NCI-H2196 treated with DMSO at 0.1 percent for 48 hours (cell line): ENCODE measurements around the gene TDRD6.

Experiments
- DNase-seq: peaks from one replicate; lab custom pipeline; 2025; ENCODE audit not compliant: unreplicated experiment; lab: John Stamatoyannopoulos, UW

Gene TDRD6

DNA sequence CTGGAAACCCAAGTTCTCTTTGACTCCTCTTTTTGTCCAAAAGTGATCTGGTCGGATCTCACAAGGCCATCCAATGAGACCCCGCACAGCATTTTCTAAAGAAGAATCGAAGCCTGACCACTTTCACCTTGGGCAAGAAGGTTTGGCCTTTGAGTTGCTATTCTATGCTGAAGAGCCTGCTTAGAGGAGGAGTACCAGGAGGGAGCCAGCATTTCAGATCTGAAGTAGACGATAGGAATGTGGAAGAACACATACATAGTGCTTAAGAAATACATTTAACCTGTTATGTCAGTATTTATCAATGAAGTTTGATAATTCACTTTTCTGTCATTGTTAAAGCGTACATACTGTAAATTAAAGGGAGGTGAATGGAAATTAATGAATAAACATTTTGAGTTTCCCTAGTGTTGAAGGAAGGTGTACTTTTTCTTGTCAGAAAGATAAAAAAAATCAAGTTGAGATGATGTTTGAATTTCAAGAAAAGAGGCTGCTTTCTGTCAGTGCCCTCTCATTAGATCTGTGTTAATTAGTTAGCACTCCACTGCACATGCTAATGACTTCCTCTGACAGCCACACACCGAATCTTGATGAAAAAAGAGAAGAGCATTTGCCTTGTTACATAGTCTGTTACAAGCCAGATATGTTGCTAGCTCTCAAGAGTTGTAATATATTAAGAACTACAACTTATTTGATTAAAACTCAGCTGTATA lies 10.9 kb upstream of the TDRD6 start:
- DNase-seq, result no peak

DNA sequence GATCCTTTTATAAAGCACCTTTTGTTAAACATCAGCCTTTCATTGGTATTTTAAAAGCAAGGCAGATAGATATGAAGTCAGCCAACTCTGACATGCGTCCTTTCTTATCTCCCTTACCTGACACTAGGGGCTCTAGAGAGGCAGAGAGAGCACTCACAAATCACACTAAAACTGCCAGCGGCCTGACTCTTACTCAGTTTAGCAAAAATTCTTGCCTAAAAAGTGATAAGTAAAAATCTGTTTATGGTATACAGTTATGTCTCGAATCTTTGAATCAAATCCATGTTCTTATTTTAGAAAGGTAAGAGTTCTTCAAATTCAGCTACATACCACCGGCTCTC lies 10.4 kb upstream of the TDRD6 start:
- no peak for DNase-seq

DNA sequence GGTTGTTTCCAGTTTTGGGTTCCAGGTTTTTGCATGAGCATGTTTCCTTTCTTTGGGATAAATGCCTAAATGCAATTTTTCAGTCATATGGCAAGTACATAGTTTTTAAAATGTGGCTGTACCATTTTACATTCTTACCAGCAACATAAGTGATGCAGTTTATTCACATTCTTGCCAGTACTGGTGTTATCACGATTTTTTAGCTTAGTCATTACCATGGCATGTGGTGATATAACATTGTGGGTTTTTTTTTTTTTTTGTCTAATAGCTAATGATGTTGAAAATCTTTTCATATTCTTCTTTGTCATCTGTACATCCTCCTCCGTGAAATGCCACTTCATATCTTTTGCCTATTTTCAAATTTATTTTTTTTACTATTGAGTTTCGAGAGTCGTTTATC lies 2.9 kb upstream of the TDRD6 start:
- DNase-seq, result no peak

DNA sequence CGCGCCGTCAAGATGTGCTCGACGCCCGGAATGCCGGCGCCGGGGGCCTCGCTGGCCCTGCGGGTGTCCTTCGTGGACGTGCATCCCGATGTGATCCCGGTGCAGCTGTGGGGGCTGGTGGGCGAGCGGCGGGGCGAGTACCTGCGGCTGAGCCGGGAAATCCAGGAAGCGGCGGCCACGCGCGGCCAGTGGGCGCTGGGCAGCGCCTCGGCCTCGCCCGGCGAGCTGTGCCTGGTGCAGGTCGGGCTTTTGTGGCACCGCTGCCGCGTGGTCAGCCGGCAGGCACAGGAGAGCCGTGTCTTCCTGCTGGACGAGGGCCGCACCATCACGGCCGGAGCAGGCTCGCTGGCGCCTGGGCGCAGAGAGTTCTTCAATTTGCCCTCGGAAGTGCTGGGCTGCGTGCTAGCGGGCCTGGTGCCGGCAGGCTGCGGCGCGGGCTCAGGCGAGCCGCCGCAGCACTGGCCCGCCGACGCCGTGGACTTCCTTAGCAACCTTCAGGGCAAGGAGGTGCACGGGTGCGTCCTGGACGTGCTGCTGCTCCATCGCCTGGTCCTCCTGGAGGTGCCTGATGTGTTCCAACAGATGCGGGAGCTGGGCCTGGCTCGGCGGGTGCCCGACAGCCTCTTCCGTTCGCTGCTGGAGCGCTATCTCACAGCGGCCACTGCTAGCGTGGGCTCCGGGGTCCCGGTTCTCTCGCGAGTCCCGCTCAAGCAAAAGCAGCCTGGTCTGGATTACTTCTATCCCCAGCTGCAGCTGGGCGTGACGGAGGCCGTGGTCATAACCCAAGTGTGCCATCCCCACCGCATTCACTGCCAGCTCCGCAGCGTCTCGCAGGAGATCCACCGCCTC lies 656 bp downstream of the TDRD6 start:
- no peak for DNase-seq

DNA sequence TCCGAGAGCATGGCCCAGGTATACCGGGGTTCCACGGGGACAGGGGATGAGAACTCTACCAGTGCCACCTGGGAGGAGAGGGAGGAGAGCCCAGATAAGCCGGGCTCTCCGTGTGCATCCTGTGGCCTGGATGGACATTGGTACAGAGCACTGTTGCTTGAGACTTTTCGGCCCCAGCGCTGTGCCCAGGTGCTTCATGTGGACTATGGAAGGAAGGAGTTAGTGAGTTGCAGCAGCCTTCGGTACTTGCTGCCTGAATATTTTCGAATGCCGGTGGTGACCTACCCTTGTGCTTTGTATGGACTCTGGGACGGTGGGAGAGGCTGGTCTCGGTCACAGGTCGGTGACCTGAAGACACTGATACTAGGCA lies 1.3 kb downstream of the TDRD6 start:
- DNase-seq, result no peak

DNA sequence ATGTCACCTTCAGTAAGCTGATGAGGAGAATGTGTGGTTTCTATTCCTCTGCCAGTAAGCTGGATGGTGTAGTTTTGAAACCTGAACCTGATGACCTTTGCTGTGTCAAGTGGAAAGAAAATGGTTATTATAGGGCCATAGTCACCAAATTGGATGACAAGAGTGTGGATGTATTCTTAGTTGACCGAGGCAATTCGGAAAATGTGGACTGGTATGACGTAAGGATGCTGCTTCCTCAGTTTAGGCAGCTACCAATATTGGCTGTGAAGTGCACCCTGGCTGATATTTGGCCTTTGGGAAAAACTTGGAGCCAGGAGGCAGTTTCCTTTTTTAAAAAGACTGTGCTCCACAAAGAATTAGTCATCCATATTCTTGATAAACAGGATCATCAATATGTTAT lies 2.0 kb downstream of the TDRD6 start:
- DNase-seq, result no peak

DNA sequence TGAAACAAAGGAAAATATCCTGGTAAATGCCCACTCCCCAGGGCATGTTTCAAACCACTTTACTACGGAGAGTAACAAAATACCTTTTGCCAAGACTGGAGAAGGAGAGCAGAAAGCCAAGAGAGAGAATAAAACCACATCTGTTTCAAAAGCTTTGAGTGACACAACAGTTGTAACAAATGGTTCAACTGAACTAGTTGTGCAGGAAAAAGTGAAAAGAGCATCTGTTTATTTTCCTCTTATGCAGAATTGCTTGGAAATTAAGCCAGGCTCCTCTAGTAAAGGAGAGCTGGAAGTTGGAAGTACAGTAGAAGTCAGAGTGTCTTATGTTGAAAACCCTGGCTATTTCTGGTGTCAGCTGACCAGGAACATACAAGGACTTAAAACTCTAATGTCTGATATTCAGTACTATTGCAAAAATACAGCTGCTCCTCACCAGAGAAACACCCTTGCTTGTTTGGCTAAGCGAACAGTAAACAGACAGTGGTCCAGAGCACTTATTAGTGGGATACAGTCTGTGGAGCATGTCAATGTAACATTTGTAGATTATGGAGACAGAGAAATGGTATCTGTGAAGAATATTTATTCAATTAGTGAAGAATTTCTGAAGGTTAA lies 2.6 kb downstream of the TDRD6 start:
- no peak for DNase-seq

DNA sequence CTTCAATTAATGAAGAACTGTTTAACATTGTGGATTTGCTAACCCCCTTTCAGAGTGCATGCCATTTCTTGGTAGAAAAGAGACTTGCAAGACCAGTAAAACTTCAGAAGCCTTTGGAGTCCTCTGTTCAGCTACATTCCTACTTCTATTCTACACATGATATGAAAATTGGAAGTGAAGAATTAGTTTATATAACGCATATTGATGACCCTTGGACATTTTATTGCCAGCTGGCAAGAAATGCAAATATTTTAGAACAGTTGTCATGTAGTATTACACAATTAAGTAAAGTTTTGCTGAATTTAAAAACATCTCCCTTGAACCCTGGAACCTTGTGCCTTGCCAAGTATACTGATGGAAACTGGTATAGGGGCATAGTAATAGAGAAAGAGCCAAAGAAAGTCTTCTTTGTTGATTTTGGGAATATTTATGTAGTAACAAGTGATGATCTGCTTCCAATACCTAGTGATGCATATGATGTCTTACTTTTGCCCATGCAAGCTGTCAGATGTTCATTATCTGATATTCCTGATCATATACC lies 3.3 kb downstream of the TDRD6 start:
- no peak for DNase-seq

DNA sequence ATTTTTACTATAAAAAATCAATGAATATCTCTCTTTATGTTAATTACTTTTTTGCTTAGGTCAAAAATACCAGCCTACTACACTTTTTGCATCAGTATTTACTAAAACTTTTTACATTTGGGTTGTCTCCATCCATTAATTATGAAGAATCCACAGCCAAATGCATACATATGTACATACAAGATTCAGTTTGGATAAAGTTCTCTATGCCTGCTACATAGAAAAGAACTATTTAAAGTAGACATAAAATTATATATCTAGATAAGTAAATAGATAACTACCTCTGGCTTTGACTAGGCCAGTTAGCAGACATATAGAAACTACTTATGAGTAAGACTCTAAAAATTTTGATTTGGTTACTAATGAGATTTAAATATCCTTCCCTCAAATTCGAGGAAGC lies 12.3 kb downstream of the TDRD6 start:
- DNase-seq, result no peak

DNA sequence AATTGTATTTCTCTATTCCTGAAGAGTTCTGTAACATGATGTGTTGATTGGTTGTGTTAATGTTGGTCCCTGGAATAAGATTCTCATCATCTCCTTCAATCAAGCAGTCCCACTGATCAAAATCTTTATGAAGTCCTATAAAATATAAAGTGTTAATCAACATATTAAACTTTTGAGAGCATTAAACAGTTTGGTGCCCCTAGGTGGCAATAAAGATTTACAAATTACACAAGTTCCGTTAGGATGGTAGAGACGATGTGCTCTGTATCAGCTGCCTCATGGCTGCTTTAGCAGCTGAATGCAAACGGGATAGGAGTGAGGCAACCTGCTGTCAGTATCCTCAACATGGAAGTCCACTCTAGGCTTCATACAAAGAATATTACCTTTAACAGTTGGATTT lies 16.9 kb downstream of the TDRD6 start:
- no peak for DNase-seq

DNA sequence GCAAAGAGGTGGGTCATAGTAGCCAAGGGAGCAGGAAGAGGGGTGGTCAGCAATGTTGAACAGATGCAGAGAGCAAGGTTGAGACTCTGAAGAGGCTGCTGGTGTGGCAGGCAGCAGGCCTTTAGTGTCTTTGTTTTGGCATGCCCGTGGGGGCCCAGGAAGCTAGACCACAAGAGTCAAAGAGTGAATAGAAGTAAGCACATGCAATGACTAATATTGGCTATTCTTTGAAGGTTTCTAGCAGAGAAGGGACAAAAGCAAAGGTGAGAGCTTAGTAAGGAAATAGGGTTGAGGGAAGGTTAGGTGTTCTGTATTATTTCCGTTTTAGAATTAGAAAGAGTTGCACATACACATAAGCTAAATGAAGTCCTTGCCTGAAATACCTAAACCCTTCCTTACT lies 18.8 kb downstream of the TDRD6 start:
- no peak for DNase-seq

DNA sequence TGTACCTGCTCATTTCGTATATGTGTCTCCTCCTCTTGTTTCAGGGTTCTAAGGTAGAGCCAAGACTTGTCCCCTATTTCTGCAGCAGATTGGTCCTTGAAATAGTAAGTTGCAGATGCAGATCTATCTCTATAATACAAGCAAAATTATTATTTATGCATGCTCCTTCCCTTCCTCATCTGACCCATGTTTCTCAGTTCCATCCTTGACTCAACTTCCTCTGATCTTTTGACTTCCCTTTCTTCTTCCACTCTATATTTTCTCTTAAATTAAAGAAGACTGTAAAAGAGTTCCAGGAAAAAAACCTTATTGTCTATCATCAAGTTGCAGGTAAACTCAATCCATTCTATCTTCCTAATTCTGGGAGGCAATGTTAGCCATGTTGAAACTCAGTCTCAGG lies 23.8 kb downstream of the TDRD6 start:
- DNase-seq, result no peak

DNA sequence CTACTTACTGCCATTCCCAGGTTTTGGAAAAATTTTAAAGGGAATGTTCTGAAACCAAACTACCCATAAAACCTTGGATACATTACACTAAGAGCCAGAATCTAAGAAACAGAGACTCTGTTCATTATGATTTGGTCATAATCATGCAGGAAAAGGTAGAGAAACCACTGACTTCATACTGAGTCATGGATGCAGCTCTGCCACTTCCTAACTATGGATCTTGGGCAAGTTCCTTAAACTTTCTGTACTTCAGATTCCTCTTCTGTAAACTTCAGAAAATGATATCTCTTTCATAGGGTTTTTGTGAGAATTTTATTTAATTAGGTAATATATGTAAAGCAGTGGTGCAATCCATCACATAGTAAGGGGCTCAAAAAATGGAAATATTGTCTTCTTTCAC lies 27.5 kb downstream of the TDRD6 start:
- DNase-seq, result no peak

DNA sequence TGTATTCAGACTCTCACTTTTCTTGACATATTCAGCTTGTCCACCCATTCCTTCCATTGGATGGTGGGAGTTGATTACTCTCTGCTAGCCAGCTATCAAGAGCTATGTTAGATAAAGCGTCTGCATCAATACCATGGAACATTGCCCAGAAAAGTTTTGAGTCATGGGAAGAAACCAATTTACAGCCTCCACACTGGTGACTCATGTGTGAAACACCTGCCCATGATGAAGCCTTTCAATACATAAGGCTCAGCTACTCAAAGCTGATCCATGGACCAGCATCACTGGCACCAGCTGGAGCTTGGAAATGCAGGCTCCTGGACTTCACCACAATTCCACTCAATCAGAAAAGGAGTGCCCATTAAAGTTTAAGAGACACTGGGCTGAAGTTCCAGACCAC lies 31.4 kb downstream of the TDRD6 start:
- no peak for DNase-seq

DNA sequence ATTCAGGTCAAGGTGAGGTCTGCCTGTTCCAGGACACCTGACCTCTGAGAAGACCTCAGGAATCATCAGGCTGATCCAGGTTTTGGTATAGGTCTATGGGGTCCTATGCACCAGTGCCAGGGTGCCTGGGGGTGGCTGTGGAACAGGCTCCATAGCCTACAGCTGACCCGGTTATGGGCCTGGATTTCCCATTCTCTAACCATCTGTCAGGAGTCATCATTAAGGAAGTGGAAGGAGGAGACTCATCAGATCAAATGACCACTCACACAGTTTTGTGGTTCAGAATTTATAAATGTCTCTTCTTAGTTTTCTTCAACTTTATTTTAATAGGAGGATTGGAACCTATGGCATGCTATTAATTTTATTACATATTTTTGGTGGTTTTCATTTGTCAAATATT lies 32.7 kb downstream of the TDRD6 start:
- DNase-seq, result no peak

DNA sequence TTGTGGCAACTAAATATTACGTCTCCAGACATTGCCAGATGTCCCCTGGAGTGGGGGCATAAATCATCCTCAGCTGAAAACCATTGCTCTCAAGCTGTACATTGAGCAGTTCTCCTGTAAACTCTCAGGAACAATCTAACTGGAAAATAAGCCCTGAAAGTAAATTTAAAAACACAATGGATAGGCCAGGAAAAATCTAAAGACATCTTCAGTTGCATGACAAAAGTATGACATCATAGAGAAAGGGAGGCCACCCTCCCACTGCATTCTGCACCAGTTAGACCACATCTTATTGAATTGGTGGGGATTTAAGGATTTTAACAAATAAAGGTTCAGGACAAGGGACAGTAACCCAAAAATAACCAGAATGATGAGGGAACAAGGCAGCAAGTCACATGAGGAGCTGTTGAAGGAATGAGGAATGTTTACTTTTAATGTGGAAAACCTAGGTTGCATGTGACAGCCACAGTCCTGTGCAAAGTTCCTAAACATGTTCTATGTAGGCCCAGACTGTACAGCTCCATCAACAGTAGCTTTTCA lies 42.2 kb downstream of the TDRD6 start:
- no peak for DNase-seq

DNA sequence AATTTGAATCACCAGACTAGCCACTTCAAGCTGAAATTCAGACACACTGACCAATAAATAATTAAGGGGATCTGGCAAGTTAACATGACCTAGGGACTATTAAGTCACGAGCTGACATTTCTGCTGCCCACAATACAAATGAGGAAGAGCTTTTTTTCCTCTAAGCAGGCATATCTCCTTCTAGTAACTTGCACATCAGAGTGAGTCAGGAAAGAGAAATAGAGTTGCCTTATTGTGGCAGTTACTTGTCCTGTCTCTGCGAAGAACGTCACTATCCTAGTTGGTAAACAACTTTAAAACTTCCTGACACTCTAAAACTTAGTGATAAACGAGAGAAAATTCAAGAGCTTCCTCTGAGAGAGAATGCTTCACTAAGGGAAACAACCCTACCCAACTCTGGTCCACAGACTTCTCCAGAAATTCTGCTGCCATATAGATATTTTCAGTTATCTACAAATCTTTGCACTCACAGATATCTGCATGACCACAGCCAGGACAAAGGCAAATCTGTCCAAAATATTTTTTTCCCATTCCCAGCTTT lies 43.3 kb downstream of the TDRD6 start:
- no peak for DNase-seq

DNA sequence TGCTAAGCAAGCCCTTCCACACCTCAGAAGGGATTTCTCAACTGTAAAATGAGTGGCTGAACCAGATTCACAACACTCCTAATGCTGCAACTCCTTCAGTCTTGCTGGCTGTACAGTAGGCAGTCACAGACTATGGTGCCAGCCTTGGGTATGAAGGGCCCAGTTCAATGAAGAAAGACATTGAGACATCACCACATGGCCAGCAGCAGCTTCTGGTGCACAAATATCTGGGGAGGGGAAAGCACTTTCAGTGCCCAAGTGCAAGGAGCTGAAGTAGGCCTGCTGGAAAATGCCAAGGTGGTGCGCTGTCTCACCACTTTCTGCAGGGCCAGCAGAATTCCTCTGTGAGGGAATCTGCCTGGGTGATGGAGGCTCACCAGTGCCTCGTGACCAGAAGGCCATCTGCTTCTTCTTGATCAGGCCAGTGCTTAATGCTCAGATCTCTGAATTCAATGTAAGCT lies 45.7 kb downstream of the TDRD6 start:
- no peak for DNase-seq

DNA sequence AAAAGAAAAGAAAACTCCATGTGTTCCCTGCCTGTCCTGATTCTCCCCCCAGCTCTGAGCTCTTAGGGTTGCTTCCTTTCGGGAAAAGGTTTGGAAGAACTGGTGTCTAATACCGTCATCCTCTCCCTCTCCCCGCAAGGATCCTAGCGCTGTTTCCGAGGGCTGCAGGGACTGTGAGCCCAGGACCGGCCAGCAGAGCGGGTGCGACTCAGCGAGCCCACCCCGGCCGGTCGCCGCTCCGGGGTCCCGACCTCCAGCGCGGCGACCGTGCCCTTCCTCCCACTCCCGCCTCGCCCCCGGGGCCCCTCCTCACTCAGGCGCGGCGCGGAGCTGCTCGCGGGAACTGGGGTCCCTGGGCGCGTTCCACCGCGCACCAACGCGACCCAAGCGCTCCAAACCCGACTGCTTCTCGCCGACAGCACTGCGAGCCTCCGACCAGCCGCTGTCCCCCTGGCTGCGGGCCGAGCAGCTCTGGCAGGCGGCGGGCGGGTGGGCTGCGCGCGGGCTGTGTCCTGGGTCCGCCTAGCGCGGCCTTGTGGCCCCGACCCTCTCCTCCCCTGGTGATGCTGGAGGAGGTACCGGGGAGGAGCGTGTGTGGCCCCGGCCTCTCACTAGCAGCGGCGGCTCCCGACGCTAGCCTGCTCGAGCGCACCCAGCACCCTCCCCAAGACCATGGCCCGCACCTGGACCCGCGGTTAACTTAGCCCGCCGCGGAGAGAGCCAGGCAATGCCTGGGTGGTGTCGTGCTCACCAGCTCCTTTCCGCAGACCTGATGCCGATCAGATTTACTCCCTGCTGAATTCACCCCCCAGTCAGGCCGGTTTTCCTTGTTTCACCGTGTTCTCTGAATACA lies 47.4 kb downstream of the TDRD6 start, which contains the start of gene PLA2G7:
PLA2G7 (minus strand) TSS at position 509 of the 853 bp plus-strand sequence. CDS start 12,484 bp downstream, outside the sequence.
- no peak for DNase-seq

DNA sequence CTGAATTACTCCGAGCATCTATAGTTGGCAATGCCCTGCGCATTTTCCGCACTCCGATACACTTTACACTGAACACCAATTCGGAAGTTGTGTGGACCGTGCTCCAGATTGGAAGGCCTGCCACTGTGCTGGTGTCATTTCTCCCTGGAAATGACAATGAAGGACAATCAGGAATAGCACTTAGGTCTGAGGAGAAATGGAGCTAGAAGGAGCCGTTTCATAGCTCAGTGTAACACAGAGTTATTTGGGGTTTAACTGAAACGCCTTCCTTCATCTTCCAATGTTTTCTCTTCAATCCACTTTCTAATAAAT lies 48.0 kb downstream of the TDRD6 start:
- DNase-seq, result no peak

DNA sequence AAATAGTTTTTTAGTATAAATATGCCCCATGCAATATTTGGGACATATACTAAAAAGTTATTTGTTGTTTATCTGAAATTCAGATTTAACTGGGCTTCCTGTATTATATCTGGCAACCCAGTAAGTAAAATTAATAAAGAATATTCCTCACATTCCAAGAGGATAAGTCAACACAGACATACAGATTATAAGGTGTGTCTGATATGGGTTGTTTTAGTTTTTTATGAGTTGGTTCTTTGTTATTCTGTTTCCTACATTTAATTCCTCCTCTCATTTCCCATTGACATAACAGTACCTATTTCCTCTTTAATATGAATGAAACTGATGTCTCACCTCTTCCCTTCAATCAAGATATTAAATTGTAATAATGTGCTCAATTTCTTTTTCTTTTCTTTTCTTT lies 49.2 kb downstream of the TDRD6 start:
- no peak for DNase-seq
